CD4-positive, alpha-beta memory T cell (primary cell): Measurements from ENCODE around the gene SERHL2. TPM values are rescaled to one million over a fixed set of nuclear protein-coding genes. Genes with fewer than 3 reads are reported as not detected.
"Not testable (repeated sequence)": the region's sequence is repeated elsewhere in the genome, so short reads cannot be mapped to it uniquely, and the experiment has no call there.

Source experiments
- CTCF ChIA-PET: fragments of 350-600 bp; sonication (Branson Sonifier 250); formaldehyde crosslinking; loops from one replicate; lab custom pipeline; 2021; ENCODE audit warnings: inconsistent platforms; ENCODE audit not compliant: partially characterized antibody; lab: Charles Lee
- POLR2A ChIA-PET: fragments of 350-600 bp; sonication (Branson Sonifier 250); formaldehyde crosslinking; loops from one replicate; lab custom pipeline; 2021; ENCODE audit not compliant: partially characterized antibody; lab: Charles Lee
- DNase-seq, 5 donors: peaks; one replicate each; pipeline versions ENCODE4 v3.0.0 to v3.0.0-alpha.2; 2020 to 2022; ENCODE audit warnings: mixed read lengths in 1 of 5
- H3K27ac ChIP-seq: one replicate; pipeline ENCODE4 v1.7.0; 2013; ENCODE audit warnings: low read depth, low read length
- H3K27me3 ChIP-seq: 2 replicates; pipeline ENCODE4 v1.7.0; 2013; ENCODE audit warnings: mild to moderate bottlenecking, low read length, moderate library complexity; ENCODE audit not compliant: insufficient read depth
- H3K36me3 ChIP-seq: 2 replicates; pipeline ENCODE4 v1.7.0; 2013; ENCODE audit warnings: mild to moderate bottlenecking, low read length, moderate library complexity; ENCODE audit not compliant: insufficient read depth
- H3K4me1 ChIP-seq: 2 replicates; pipeline ENCODE4 v1.7.0; 2013; ENCODE audit warnings: mild to moderate bottlenecking, low read length, moderate library complexity; ENCODE audit not compliant: insufficient read depth
- H3K4me3 ChIP-seq, 2 donors: one replicate each; pipeline ENCODE4 v1.7.0; 2013; ENCODE audit warnings: low read length in 2 of 2, mild to moderate bottlenecking in 1 of 2
- H3K9me3 ChIP-seq, 2 donors: one replicate each; pipeline ENCODE4 v1.7.0; 2013; ENCODE audit warnings: low read length in 2 of 2, control low read depth in 1 of 2; ENCODE audit not compliant: control insufficient read depth in 1 of 2
- H3K27ac Mint-ChIP-seq, 7 donors: one replicate each; pipeline ENCODE4 v1.8.0; 2020 to 2021; ENCODE audit warnings: mixed read lengths in 7 of 7, mild to moderate bottlenecking in 6 of 7, inconsistent platforms in 3 of 7, moderate library complexity in 3 of 7
- H3K27me3 Mint-ChIP-seq, 2 donors: one replicate each; pipeline ENCODE4 v1.8.0; 2020 to 2021; ENCODE audit warnings: mixed read lengths in 2 of 2
- H3K36me3 Mint-ChIP-seq, 2 donors: one replicate each; pipeline ENCODE4 v1.8.0; 2020 to 2021; ENCODE audit warnings: mixed read lengths in 2 of 2, inconsistent platforms in 1 of 2, mild to moderate bottlenecking in 1 of 2
- H3K4me1 Mint-ChIP-seq, 4 donors: one replicate each; pipeline ENCODE4 v1.8.0; 2020 to 2021; ENCODE audit warnings: mixed read lengths in 4 of 4, mild to moderate bottlenecking in 1 of 4
- H3K4me3 Mint-ChIP-seq, 8 donors: one replicate each; pipeline ENCODE4 v1.8.0; 2020 to 2021; ENCODE audit warnings: mixed read lengths in 8 of 8, mild to moderate bottlenecking in 7 of 8, moderate library complexity in 6 of 8, inconsistent platforms in 3 of 8
- H3K9me3 Mint-ChIP-seq, 8 donors: one replicate each; pipeline ENCODE4 v1.8.0; 2020 to 2021; ENCODE audit warnings: mixed read lengths in 8 of 8, mild to moderate bottlenecking in 5 of 8, inconsistent platforms in 3 of 8, moderate library complexity in 1 of 8
- intact Hi-C: fragments of 100-400 bp; cut with micrococcal nuclease; formaldehyde crosslinking; loops from one replicate; pipeline ENCODE4 v1.15.1; 2023
- polyA plus RNA-seq, 2 donors: library from polyadenylated mRNA; unstranded; fragments of 300-500 nt; fragmentation: Illumina TruSeq; gene quantifications; one replicate each; pipeline ENCODE4 v1.2.3, GENCODE V29; 2021
- total RNA-seq, 2 experiments: library from RNA; stranded (reverse); gene quantifications; one replicate each; pipeline ENCODE4 v1.2.3, GENCODE V29; 2021

Gene SERHL2
- total and polyA plus RNA-seq, 4 experiments from 2014 or later: 0.26 to 0.81 (median 0.36) TPM; not detected in 1

GRCh38 chr22:42536166-42536565 is 17.6 kb upstream of the SERHL2 start:
- Mint-ChIP-seq H3K9me3 (no peaks in the 10 kb centered on the region), H3K27ac (peak overlapping the region in 1 of 7 donors; percentile 23), H3K36me3 (peaks cover 0 to 2% of the 10 kb centered on the region in 2 donors), H3K4me1 (peaks cover 7 to 17% (median 10%) of the 10 kb centered on the region in 4 donors), H3K27me3 (no peaks in the 10 kb centered on the region), H3K4me3 (peak overlapping the region in 1 of 8 donors; percentile 61)
- H3K27ac ChIP-seq: no peak overlapping the region
- ChIA-PET POLR2A (no interaction called here), CTCF (interaction anchor here (1.5 kb wide), 1 partner anchor 10 kb away, joined by 5 read pairs; no protein-coding TSS in a partner anchor)
- no peak for DNase-seq
- H3K36me3 ChIP-seq: no peaks in the 10 kb centered on the region
- no peaks in the 10 kb centered on the region for H3K9me3 ChIP-seq
- peaks cover 6% of the 10 kb centered on the region for H3K4me1 ChIP-seq
- intact Hi-C loops: no loop called here
- H3K27me3 ChIP-seq: no peaks in the 10 kb centered on the region
- no peak overlapping the region for H3K4me3 ChIP-seq

DNA sequence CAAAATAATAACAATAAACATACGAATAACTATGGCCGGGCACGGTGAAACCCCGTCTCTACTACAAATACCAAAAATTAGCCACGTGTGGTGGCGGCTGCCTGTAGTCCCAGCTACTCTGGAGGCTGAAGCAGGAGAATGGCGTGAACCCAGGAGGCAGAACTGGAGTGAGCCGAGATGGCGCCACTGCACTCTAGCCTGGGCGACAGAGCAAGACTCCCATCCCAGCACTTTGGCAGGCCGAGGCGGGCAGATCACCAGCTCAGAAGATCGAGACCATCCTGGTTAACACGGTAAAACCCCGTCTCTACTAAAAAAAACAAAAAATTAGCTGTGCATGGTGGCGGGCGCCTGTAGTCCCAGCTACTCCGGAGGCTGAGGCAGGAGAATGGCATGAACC is 17.1 kb upstream of the SERHL2 start:
- H3K4me3 ChIP-seq, H3K36me3 Mint-ChIP-seq, H3K4me1 ChIP-seq, H3K27ac Mint-ChIP-seq, H3K9me3 Mint-ChIP-seq, H3K27me3 Mint-ChIP-seq, H3K4me3 Mint-ChIP-seq, intact Hi-C loops, H3K9me3 ChIP-seq, H3K36me3 ChIP-seq, H3K27ac ChIP-seq, DNase-seq, H3K27me3 ChIP-seq: not testable (repeated sequence)
- POLR2A ChIA-PET: interaction anchor here (0.7 kb wide), 1 partner anchor 15 kb away, joined by 3 read pairs; no protein-coding TSS in a partner anchor
- CTCF ChIA-PET: interaction anchor here (1.5 kb wide), 1 partner anchor 9 kb away, joined by 5 read pairs; no protein-coding TSS in a partner anchor
- H3K4me1 Mint-ChIP-seq: peaks cover 7 to 17% (median 10%) of the 10 kb centered on the region in 4 donors

DNA sequence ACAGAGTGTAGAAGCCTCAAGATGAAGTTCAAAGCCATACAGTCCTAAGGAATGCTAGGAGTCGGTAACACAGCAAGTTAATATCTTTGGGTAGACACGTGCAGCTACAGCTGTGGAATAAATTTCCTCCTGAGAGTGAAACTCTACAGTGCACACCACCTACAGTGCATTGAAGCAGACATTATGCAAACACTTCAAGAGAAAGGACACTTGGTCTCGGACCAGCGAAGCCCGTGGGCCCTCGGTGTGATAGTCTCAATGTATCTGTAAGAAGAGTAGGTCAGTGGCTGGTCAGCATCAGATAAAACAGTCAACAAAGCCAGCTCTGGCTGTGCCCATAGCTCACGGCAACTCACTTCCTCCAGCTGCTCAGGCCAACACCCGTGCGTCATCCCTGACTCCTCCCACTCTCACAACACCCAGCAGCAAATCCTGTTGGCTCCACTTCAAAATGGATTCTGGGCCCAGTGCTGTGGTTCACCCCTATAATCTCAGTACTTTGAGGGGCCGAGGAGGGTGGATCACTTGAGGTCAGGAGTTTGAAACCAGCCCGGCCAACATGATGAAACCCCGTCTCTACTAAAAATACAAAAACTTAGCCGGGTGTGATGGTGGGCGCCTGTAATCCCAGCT is 16.4 kb upstream of the SERHL2 start:
- Mint-ChIP-seq H3K27ac (peak overlapping the region in 2 of 7 donors; percentile 6 to 70), H3K4me1 (peaks cover 7 to 17% (median 10%) of the 10 kb centered on the region in 4 donors), H3K4me3 (peak overlapping the region in 1 of 8 donors; percentile 43)
- H3K27me3 Mint-ChIP-seq, H3K9me3 ChIP-seq, H3K4me1 ChIP-seq, H3K9me3 Mint-ChIP-seq, DNase-seq, H3K36me3 ChIP-seq, intact Hi-C loops, H3K27me3 ChIP-seq, H3K27ac ChIP-seq, H3K36me3 Mint-ChIP-seq, H3K4me3 ChIP-seq: not testable (repeated sequence)
- CTCF ChIA-PET: interaction anchor here (1.5 kb wide), 1 partner anchor 9 kb away, joined by 5 read pairs; no protein-coding TSS in a partner anchor
- POLR2A ChIA-PET: interaction anchor here (0.7 kb wide), 2 partner anchors 16 to 457 kb away, joined by 3 read pairs; no protein-coding TSS in a partner anchor

GRCh38 chr22:42539236-42539771 is 14.5 kb upstream of the SERHL2 start:
- CTCF ChIA-PET: interaction anchor here (0.7 kb wide), 2 partner anchors 96 to 628 kb away, joined by 3 read pairs; no protein-coding TSS in a partner anchor
- POLR2A ChIA-PET, H3K36me3 ChIP-seq, H3K27me3 Mint-ChIP-seq, H3K9me3 Mint-ChIP-seq, H3K27me3 ChIP-seq, H3K4me3 ChIP-seq, H3K9me3 ChIP-seq, H3K27ac ChIP-seq, intact Hi-C loops, H3K4me1 Mint-ChIP-seq, H3K4me1 ChIP-seq, DNase-seq, H3K36me3 Mint-ChIP-seq: not testable (repeated sequence)
- Mint-ChIP-seq H3K4me3 (peak overlapping the region in 1 of 8 donors; percentile 29), H3K27ac (peak overlapping the region in 4 of 7 donors; percentile 11 to 53 (median 30))

DNA sequence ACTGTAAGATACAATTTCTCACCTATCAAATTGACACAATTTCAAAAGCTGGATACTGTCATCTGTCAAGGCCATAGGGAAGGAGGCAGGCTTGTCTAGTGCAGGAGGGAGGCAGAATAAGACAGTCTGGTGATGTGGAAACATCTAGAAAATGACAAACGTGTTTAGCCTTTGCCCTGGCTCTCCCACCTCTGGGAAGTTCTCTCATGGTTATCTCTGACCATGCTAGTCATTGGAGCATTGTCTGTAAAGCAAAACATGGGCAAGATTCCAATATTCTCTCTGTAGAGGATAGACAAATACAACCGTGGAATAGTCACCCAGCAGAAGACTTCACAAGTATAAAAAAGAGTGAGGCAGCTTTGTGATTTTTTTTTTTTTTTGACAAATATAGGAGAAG is 9.1 kb upstream of the SERHL2 start:
- no peaks in the 10 kb centered on the region for H3K27me3 Mint-ChIP-seq
- POLR2A ChIA-PET: no interaction called here
- H3K36me3 Mint-ChIP-seq: no peaks in the 10 kb centered on the region
- no peak overlapping the region for H3K27ac Mint-ChIP-seq
- Histone ChIP-seq H3K36me3 (no peaks in the 10 kb centered on the region), H3K27ac (no peak overlapping the region), H3K4me1 (no peaks in the 10 kb centered on the region), H3K9me3 (no peaks in the 10 kb centered on the region), H3K27me3 (no peaks in the 10 kb centered on the region), H3K4me3 (no peak overlapping the region)
- CTCF ChIA-PET: interaction anchor here (0.9 to 2.3 kb wide), 3 partner anchors 11 to 847 kb away, joined by 4 to 12 read pairs (median 4); no protein-coding TSS in a partner anchor
- intact Hi-C loops: no loop called here
- no peak overlapping the region for H3K4me3 Mint-ChIP-seq
- DNase-seq: no peak
- H3K4me1 Mint-ChIP-seq: peaks cover 0 to 4% (median 0%) of the 10 kb centered on the region in 4 donors
- H3K9me3 Mint-ChIP-seq: no peaks in the 10 kb centered on the region

- no peaks in the 10 kb centered on the region for H3K9me3 Mint-ChIP-seq
- Histone ChIP-seq H3K27me3 (no peaks in the 10 kb centered on the region), H3K9me3 (no peaks in the 10 kb centered on the region), H3K4me3 (no peak overlapping the region), H3K27ac (no peak overlapping the region), H3K36me3 (no peaks in the 10 kb centered on the region), H3K4me1 (peaks cover 4% of the 10 kb centered on the region)
- peaks cover 4 to 20% (median 6%) of the 10 kb centered on the region in 4 donors for H3K4me1 Mint-ChIP-seq
- no peaks in the 10 kb centered on the region for H3K27me3 Mint-ChIP-seq
- H3K4me3 Mint-ChIP-seq: no peak overlapping the region
- peak overlapping the region in 1 of 7 donors; percentile 42 for H3K27ac Mint-ChIP-seq
- POLR2A ChIA-PET: no interaction called here
- intact Hi-C loops: no loop called here
- DNase-seq: no peak
- CTCF ChIA-PET: interaction anchor here (2.0 kb wide), 1 partner anchor 20 kb away, joined by 6 read pairs; no protein-coding TSS in a partner anchor
- H3K36me3 Mint-ChIP-seq: no peaks in the 10 kb centered on the region
These were observed 6.2 kb upstream of the SERHL2 start for GRCh38 chr22:42547562-42547961.

DNA sequence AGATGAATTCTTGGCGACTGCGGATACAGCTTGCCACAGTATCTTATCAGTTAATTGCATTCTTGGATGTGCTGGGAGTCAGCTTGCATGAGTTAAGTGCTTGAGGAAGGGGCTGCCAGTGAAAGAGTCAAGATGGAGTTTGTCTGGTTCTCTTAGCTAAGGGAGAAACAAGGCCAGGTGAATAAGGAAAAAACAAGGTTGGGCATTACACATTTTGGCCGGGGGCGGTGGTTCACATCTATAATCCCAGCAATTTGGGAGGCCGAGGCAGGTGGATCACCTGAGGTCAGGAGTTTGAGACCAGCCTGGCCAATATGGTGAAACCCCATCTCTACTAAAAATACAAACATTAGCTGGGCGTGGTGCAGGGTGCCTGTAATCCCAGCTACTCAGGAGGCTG is 5.6 kb upstream of the SERHL2 start:
- H3K9me3 ChIP-seq, DNase-seq, H3K27ac Mint-ChIP-seq, H3K27me3 Mint-ChIP-seq, H3K36me3 Mint-ChIP-seq, H3K4me1 ChIP-seq, H3K9me3 Mint-ChIP-seq, H3K4me3 ChIP-seq, H3K27ac ChIP-seq, intact Hi-C loops, H3K27me3 ChIP-seq, POLR2A ChIA-PET, CTCF ChIA-PET, H3K36me3 ChIP-seq: not testable (repeated sequence)
- Mint-ChIP-seq H3K4me3 (peak overlapping the region in 1 of 8 donors; percentile 2), H3K4me1 (peaks cover 7 to 25% (median 7%) of the 10 kb centered on the region in 4 donors)
